HepG2 (cell line): ENCODE measurements around the gene ZCCHC9.

Experiments
- BCL3 ChIP-seq: sonication (generic); formaldehyde crosslinking; IDR thresholded peaks from 2 replicates; pipeline ENCODE4 v1.5.1; 2020; ENCODE audit warnings: mild to moderate bottlenecking, missing genetic modification reagents, moderate library complexity
- CTCF ChIP-seq: sonication (generic); formaldehyde crosslinking; IDR thresholded peaks from 2 replicates; pipeline ENCODE4 v1.5.0; 2020; ENCODE audit warnings: mild to moderate bottlenecking, missing genetic modification reagents, moderate library complexity
- EP300 ChIP-seq, 3 experiments: sonication (generic) in 1 of 3; formaldehyde crosslinking in 1 of 3; IDR thresholded peaks; 2 replicates each; pipeline versions ENCODE4 v1.5.1 to v1.6.1; 2011 to 2020; ENCODE audit warnings: low read depth in 2 of 3, low read length in 2 of 3, borderline replicate concordance in 1 of 3, improper control_type of control experiment in 1 of 3, mild to moderate bottlenecking in 1 of 3, missing genetic modification reagents in 1 of 3, moderate library complexity in 1 of 3
- LBX2 ChIP-seq: sonication (generic); formaldehyde crosslinking; IDR thresholded peaks from 2 replicates; pipeline ENCODE4 v1.5.0; 2020; ENCODE audit warnings: missing genetic modification reagents, mild to moderate bottlenecking, borderline replicate concordance
- POLR2A ChIP-seq, 2 experiments: IDR thresholded peaks; 2 replicates each; pipeline ENCODE4 v1.6.1; 2011; ENCODE audit warnings: low read depth in 2 of 2, low read length in 2 of 2, mild to moderate bottlenecking in 1 of 2, moderate library complexity in 1 of 2; ENCODE audit not compliant: insufficient read depth in 1 of 2
- PREB ChIP-seq: sonication (generic); formaldehyde crosslinking; IDR thresholded peaks from 2 replicates; pipeline ENCODE4 v1.4.0; 2020; ENCODE audit warnings: missing genetic modification reagents
- SIN3A ChIP-seq: IDR thresholded peaks from 2 replicates; pipeline ENCODE4 v1.6.1; 2011; ENCODE audit warnings: low read depth, mild to moderate bottlenecking, control low read depth, low read length, borderline replicate concordance
- ZBTB25 ChIP-seq: IDR thresholded peaks from 2 replicates; pipeline ENCODE4 v1.6.1; 2018; ENCODE audit warnings: missing genetic modification reagents
- ZNF431 ChIP-seq: sonication (generic); formaldehyde crosslinking; IDR thresholded peaks from 2 replicates; pipeline ENCODE4 v1.9.0; 2022; ENCODE audit warnings: missing genetic modification reagents, low read depth, mild to moderate bottlenecking, borderline replicate concordance
- ZNF530 ChIP-seq: sonication (generic); formaldehyde crosslinking; IDR thresholded peaks from 2 replicates; pipeline ENCODE4 v1.5.0; 2020; ENCODE audit warnings: low read depth, mild to moderate bottlenecking, missing genetic modification reagents

- TF ChIP-seq PREB (CRISPR knock-in tag) (no peak), EP300 (IDR thresholded peaks at IDR 0.05; ENCODE audit: low read depth in 2 of 2, low read length in 2 of 2) (no peak), EP300 (CRISPR knock-in tag; IDR thresholded peaks at IDR 0.05; ENCODE audit: borderline replicate concordance) (no peak), LBX2 (no peak), BCL3 (no peak), SIN3A (no peak), ZBTB25 (no peak), CTCF (no peak), ZNF530 (CRISPR knock-in tag) (no peak), ZNF431 (CRISPR knock-in tag) (no peak), POLR2A (IDR thresholded peaks at IDR 0.05; ENCODE audit: insufficient read depth in 1 of 2, low read depth in 2 of 2, low read length in 2 of 2) (no peak)
Measured at GRCh38 chr5:81359881-81360280, 58.5 kb downstream of the ZCCHC9 start.
